ENCODE measurements around the gene SUGCT.

Gene SUGCT

GRCh38 chr7:40836218-40836617 is 701.4 kb downstream of the SUGCT start:
- ChIA-PET CTCF (interaction anchor here (1.5 to 1.9 kb wide), 2 partner anchors 11 to 33 kb away, joined by 3 to 4 read pairs; no protein-coding TSS in a partner anchor), POLR2A (no interaction called here)
- no peak for DNase-seq (ENCODE audit: extremely low spot score)
- TF ChIP-seq CTCF (IDR thresholded peaks at IDR 0.05; ENCODE audit: control extremely low read depth, extremely low read depth, low read depth, missing control alignments), result no peak

GRCh38 chr7:40839881-40840280 is 705.1 kb downstream of the SUGCT start:
- ChIA-PET CTCF (no interaction called here), POLR2A (no interaction called here)
- DNase-seq (ENCODE audit: extremely low spot score), result no peak
- no peak for TF ChIP-seq CTCF (IDR thresholded peaks at IDR 0.05; ENCODE audit: control extremely low read depth, extremely low read depth, low read depth, missing control alignments)

GRCh38 chr7:40840990-40841389 is 706.2 kb downstream of the SUGCT start:
- ChIA-PET POLR2A (no interaction called here), CTCF (no interaction called here)
- no peak for TF ChIP-seq CTCF (IDR thresholded peaks at IDR 0.05; ENCODE audit: control extremely low read depth, extremely low read depth, low read depth, missing control alignments)
- DNase-seq (ENCODE audit: extremely low spot score), result no peak

- ChIA-PET CTCF (interaction anchor here (1.0 to 1.4 kb wide), 4 partner anchors 11 to 40 kb away, joined by 3 to 4 read pairs (median 3); no protein-coding TSS in a partner anchor), POLR2A (no interaction called here)
- TF ChIP-seq CTCF (IDR thresholded peaks at IDR 0.05; ENCODE audit: control extremely low read depth, extremely low read depth, low read depth, missing control alignments), result no peak
- no peak for DNase-seq (ENCODE audit: extremely low spot score)
Observed at GRCh38 chr7:40842641-40843040, 707.8 kb downstream of the SUGCT start.

GRCh38 chr7:40843338-40843985 is 708.7 kb downstream of the SUGCT start:
- no peak for TF ChIP-seq CTCF (IDR thresholded peaks at IDR 0.05; ENCODE audit: control extremely low read depth, extremely low read depth, low read depth, missing control alignments)
- no peak for DNase-seq (ENCODE audit: extremely low spot score)
- POLR2A ChIA-PET, result no interaction called here
- CTCF ChIA-PET, result interaction anchor here (1.0 to 1.4 kb wide), 3 partner anchors 10 to 38 kb away, joined by 3 to 4 read pairs (median 3); no protein-coding TSS in a partner anchor

GRCh38 chr7:40845943-40846342 is 711.1 kb downstream of the SUGCT start:
- ChIA-PET POLR2A (no interaction called here), CTCF (no interaction called here)
- no peak for DNase-seq (ENCODE audit: extremely low spot score)
- TF ChIP-seq CTCF (IDR thresholded peaks at IDR 0.05; ENCODE audit: control extremely low read depth, extremely low read depth, low read depth, missing control alignments), result no peak
